Keratinocyte (primary cell): ENCODE measurements around the gene RUFY3. TPM values are rescaled to one million over a fixed set of nuclear protein-coding genes. Genes with fewer than 3 reads are reported as not detected.
A peak's percentile ranks its signal among the peaks of the same experiment; 100 is the strongest.

ENCODE experiments used
- DNase-seq: peaks from one replicate; pipeline ENCODE4 v3.0.0-alpha.2; 2011; ENCODE audit warnings: low read depth, missing footprints, low spot score
- FAIRE-seq: peaks from 2 replicates; lab custom pipeline; 2011; peaks lifted over from hg19 to GRCh38; lab: Jason Lieb, UNC
- H2AFZ ChIP-seq: 2 replicates; pipeline ENCODE4 v1.6.0; 2012; ENCODE audit warnings: low read length, control low read depth, inconsistent platforms; ENCODE audit not compliant: control insufficient read depth
- H3K27ac ChIP-seq: 2 replicates; pipeline ENCODE4 v1.5.1; 2011; ENCODE audit warnings: low read length; ENCODE audit not compliant: control insufficient read depth, insufficient read depth
- H3K27me3 ChIP-seq: 3 replicates; pipeline ENCODE4 v1.6.0; 2011; ENCODE audit warnings: low read length; ENCODE audit not compliant: control insufficient read depth, insufficient read depth; ENCODE audit errors: extremely low read depth
- H3K36me3 ChIP-seq, 2 experiments: 2 replicates in 1 of 2; 3 replicates in 1 of 2; pipeline ENCODE4 v1.5.1; 2011; ENCODE audit warnings: low read length in 2 of 2, mild to moderate bottlenecking in 1 of 2; ENCODE audit not compliant: control insufficient read depth in 2 of 2, insufficient read depth in 2 of 2; ENCODE audit errors: extremely low read depth in 1 of 2
- H3K4me1 ChIP-seq: 3 replicates; pipeline ENCODE4 v1.5.1; 2011; ENCODE audit warnings: low read length; ENCODE audit not compliant: control insufficient read depth, insufficient read depth; ENCODE audit errors: extremely low read depth
- H3K4me2 ChIP-seq: 3 replicates; pipeline ENCODE4 v1.6.0; 2011; ENCODE audit warnings: low read depth, low read length; ENCODE audit not compliant: control insufficient read depth, insufficient read depth; ENCODE audit errors: extremely low read depth
- H3K4me3 ChIP-seq, 3 experiments: fragments of 200-600 bp in 1 of 3; sonication (generic) in 1 of 3; 2 replicates in 2 of 3; 3 replicates in 1 of 3; pipeline ENCODE4 v1.5.1; 2011 to 2016; ENCODE audit warnings: low read length in 3 of 3, mild to moderate bottlenecking in 3 of 3, control low read depth in 2 of 3, inconsistent platforms in 1 of 3, low read depth in 1 of 3, mixed read lengths in 1 of 3, mixed run types in 1 of 3, moderate library complexity in 1 of 3; ENCODE audit not compliant: control insufficient read depth in 2 of 3, insufficient read depth in 2 of 3; ENCODE audit errors: extremely low read depth in 1 of 3
- H3K79me2 ChIP-seq: 2 replicates; pipeline ENCODE4 v1.6.0; 2012; ENCODE audit warnings: low read length; ENCODE audit not compliant: control insufficient read depth, insufficient read depth
- H3K9ac ChIP-seq: 3 replicates; pipeline ENCODE4 v1.6.0; 2011; ENCODE audit warnings: low read length; ENCODE audit not compliant: control insufficient read depth, insufficient read depth; ENCODE audit errors: extremely low read depth
- H3K9me1 ChIP-seq: 3 replicates; pipeline ENCODE4 v1.6.0; 2011; ENCODE audit warnings: low read length; ENCODE audit not compliant: control insufficient read depth, insufficient read depth; ENCODE audit errors: extremely low read depth
- H3K9me3 ChIP-seq: 2 replicates; pipeline ENCODE4 v1.5.1; 2012; ENCODE audit warnings: low read depth, low read length; ENCODE audit not compliant: control insufficient read depth
- H4K20me1 ChIP-seq: 3 replicates; pipeline ENCODE4 v1.6.0; 2011; ENCODE audit warnings: low read length; ENCODE audit not compliant: control insufficient read depth, insufficient read depth; ENCODE audit errors: extremely low read depth
- EZH2 ChIP-seq: IDR thresholded peaks from one replicate; pipeline ENCODE4 v1.6.1; 2012; ENCODE audit warnings: inconsistent platforms, mild to moderate bottlenecking, low read length, moderate library complexity
- dilution Hi-C: fragments of 300-500 bp; cut with MboI; formaldehyde crosslinking; loops from one replicate; pipeline ENCODE4 v1.7.0; 2020; ENCODE audit warnings: low sequenced_read_pairs; ENCODE audit not compliant: extremely low pct_ligation_motif_present
- polyA plus RNA-seq, 5 experiments: library from polyadenylated mRNA; depleted of rRNA in 3 of 5; stranded (reverse) in 3 of 5; stranded (forward) in 1 of 5; unstranded in 1 of 5; fragments of >200 nt; gene quantifications; 1 replicate in 1 of 5; 2 replicates in 3 of 5; 3 replicates in 1 of 5; pipeline versions ENCODE4 v1.2.1 to v1.2.3, GENCODE V29; 2011 to 2012; ENCODE audit warnings: missing spikeins in 2 of 5, low read depth in 1 of 5, low replicate concordance in 1 of 5
- TF ChIP-seq, protein P1 (sequence below), 3 experiments: IDR thresholded peaks in 1 of 3; conservative IDR thresholded peaks in 1 of 3; optimal IDR thresholded peaks in 1 of 3; 2 replicates in 2 of 3; 3 replicates in 1 of 3; pipeline versions ENCODE3 to v1.5.1; 2011; ENCODE audit warnings: low read length in 3 of 3, mild to moderate bottlenecking in 3 of 3, moderate library complexity in 2 of 3, control low read depth in 1 of 3, inconsistent platforms in 1 of 3; ENCODE audit not compliant: insufficient read depth in 2 of 3; ENCODE audit errors: extremely low read depth in 1 of 3

The RUFY3 gene
- polyA plus RNA-seq, 1 donor (not counting 4 experiments of a cell fraction or from before 2014, with no cell fraction given): 18.9 TPM

GRCh38 chr4:70836081-70836480, 114.3 kb downstream of the RUFY3 start:
- H3K79me2 ChIP-seq: peaks cover 68% of the 10 kb centered on the region
- peaks cover 7 to 11% of the 10 kb centered on the region in 2 experiments for H3K36me3 ChIP-seq
- H3K27me3 ChIP-seq: no peaks in the 10 kb centered on the region
- DNase-seq (no peak), FAIRE-seq (no peak)
- no peak overlapping the region for H2AFZ ChIP-seq
- H3K9me3 ChIP-seq: no peaks in the 10 kb centered on the region
- no peak overlapping the region for H3K27ac ChIP-seq
- TF ChIP-seq, protein P1, sequence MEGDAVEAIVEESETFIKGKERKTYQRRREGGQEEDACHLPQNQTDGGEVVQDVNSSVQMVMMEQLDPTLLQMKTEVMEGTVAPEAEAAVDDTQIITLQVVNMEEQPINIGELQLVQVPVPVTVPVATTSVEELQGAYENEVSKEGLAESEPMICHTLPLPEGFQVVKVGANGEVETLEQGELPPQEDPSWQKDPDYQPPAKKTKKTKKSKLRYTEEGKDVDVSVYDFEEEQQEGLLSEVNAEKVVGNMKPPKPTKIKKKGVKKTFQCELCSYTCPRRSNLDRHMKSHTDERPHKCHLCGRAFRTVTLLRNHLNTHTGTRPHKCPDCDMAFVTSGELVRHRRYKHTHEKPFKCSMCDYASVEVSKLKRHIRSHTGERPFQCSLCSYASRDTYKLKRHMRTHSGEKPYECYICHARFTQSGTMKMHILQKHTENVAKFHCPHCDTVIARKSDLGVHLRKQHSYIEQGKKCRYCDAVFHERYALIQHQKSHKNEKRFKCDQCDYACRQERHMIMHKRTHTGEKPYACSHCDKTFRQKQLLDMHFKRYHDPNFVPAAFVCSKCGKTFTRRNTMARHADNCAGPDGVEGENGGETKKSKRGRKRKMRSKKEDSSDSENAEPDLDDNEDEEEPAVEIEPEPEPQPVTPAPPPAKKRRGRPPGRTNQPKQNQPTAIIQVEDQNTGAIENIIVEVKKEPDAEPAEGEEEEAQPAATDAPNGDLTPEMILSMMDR (optimal IDR thresholded peaks at IDR 0.05 in 1 of 3, IDR thresholded peaks at IDR 0.05 in 1 of 3, conservative IDR thresholded peaks at IDR 0.05 in 1 of 3; ENCODE audit: extremely low read depth in 1 of 3, insufficient read depth in 2 of 3, low read length in 3 of 3): no peak
- no peak for TF ChIP-seq EZH2
- H3K9ac ChIP-seq: no peak overlapping the region
- H4K20me1 ChIP-seq: peaks cover 11% of the 10 kb centered on the region
- peaks cover 6% of the 10 kb centered on the region for H3K4me1 ChIP-seq
- H3K9me1 ChIP-seq: peaks cover 2% of the 10 kb centered on the region
- no peak overlapping the region for H3K4me2 ChIP-seq
- dilution Hi-C loops: no loop called here
- no peak overlapping the region for H3K4me3 ChIP-seq

DNA sequence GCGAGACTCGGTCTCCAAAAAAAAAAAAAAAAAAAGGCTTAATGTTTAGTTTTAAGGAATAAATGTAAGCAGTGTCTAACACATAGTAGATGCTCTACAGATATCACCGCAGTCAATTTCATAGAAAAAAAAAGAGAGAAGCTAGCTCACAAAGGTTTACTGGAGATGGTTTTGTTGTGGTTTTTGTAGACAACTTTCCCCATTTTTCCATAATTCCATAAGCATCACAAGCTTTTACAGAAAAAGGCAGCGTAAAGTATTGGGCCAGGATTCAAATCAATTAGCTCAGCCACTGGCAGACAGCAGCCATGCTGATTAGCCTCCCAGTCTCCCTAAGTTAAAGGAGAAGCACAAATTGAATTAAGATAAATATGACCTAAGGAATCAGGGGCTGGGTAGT, 116.4 kb downstream of the RUFY3 start:
- peak overlapping the region; percentile 81 for H3K27ac ChIP-seq
- H3K9ac ChIP-seq: peak overlapping the region; percentile 92
- dilution Hi-C loops: no loop called here
- no peak for TF ChIP-seq EZH2
- TF ChIP-seq, protein P1 (optimal IDR thresholded peaks at IDR 0.05 in 1 of 3, IDR thresholded peaks at IDR 0.05 in 1 of 3, conservative IDR thresholded peaks at IDR 0.05 in 1 of 3; ENCODE audit: extremely low read depth in 1 of 3, insufficient read depth in 2 of 3, low read length in 3 of 3): no peak
- peak overlapping the region; percentile 74 to 98 (median 95) for H3K4me3 ChIP-seq
- H3K36me3 ChIP-seq: peaks cover 5% of the 10 kb centered on the region in 2 experiments
- no peaks in the 10 kb centered on the region for H3K9me3 ChIP-seq
- DNase-seq (no peak), FAIRE-seq (no peak)
- peaks cover 2% of the 10 kb centered on the region for H3K9me1 ChIP-seq
- peaks cover 6% of the 10 kb centered on the region for H3K4me1 ChIP-seq
- no peaks in the 10 kb centered on the region for H3K27me3 ChIP-seq
- H4K20me1 ChIP-seq: peaks cover 11% of the 10 kb centered on the region
- H3K4me2 ChIP-seq: peak overlapping the region; percentile 98
- peaks cover 55% of the 10 kb centered on the region for H3K79me2 ChIP-seq
- H2AFZ ChIP-seq: no peak overlapping the region
